ENCODE measurements around the gene PRXL2A. TPM values are rescaled to one million over a fixed set of nuclear protein-coding genes. Genes with fewer than 3 reads are reported as not detected.

The PRXL2A gene, protein sequence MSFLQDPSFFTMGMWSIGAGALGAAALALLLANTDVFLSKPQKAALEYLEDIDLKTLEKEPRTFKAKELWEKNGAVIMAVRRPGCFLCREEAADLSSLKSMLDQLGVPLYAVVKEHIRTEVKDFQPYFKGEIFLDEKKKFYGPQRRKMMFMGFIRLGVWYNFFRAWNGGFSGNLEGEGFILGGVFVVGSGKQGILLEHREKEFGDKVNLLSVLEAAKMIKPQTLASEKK
- 1 to 10 TPM; 8.5 to 8.8 TPM for total RNA-seq

GRCh38 chr10:80408242-80409101 lies at the start of gene PRXL2A:
PRXL2A (plus strand) TSS chr10:80408551; CDS start chr10:80420468, 11,917 bp downstream.

GRCh38 chr10:80453842-80454512 lies 45.6 kb downstream of the PRXL2A start, which contains the start of gene TSPAN14:
TSPAN14 (plus strand) TSS chr10:80454310; CDS start chr10:80489234, 34,924 bp downstream.

Other genes starting within 250 kb of the PRXL2A start
- 100 to 1,000 TPM; 281 to 289 TPM for gene ANXA11, start 203.0 kb upstream of the PRXL2A start, total RNA-seq
- gene MAT1A, start 118.9 kb upstream of the PRXL2A start, total RNA-seq: not detected
- gene DYDC1, start 51.8 kb upstream of the PRXL2A start, total RNA-seq: not detected
- gene DYDC2, start 51.8 kb upstream of the PRXL2A start, total RNA-seq: not detected
- 100 to 1,000 TPM; 138 to 145 TPM for gene TSPAN14, start 45.8 kb downstream of the PRXL2A start, total RNA-seq
- gene SH2D4B, start 129.4 kb downstream of the PRXL2A start, total RNA-seq: under 1 TPM; 0.10 to 0.15 TPM